Myocyte (in vitro differentiated cells): ENCODE results near the gene PLCB1. TPM values are rescaled to one million over a fixed set of nuclear protein-coding genes. Genes with fewer than 3 reads are reported as not detected.

Experiments
- DNase-seq: peaks from one replicate; pipeline ENCODE4 v3.0.0-alpha.2; 2012; ENCODE audit warnings: low read depth
- total RNA-seq: library from RNA; depleted of rRNA; stranded (reverse); fragments of >200 nt; gene quantifications from 2 replicates; pipeline ENCODE4 v1.2.3, GENCODE V29; 2014

Gene PLCB1
- total RNA-seq, 1 donor from 2014 or later, result 0.29 TPM

DNA sequence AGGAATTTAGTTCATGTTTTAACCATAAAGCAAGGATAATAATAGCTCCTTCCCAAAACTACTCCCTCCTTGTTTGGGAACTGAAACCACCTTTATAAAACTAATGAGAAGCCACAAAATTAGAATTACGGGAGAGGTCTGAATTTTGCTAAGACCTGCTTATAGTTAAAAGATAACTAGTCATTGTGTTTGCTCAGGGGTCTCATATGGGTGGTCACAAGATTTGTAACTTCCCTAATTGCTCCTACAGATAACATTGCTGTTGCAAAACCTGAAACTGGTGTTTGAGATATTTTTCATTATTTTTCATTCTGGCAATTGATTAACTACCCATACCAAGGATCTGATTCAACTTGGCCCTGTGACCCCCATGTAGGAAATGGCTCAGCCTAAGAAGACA is 782.4 kb downstream of the PLCB1 start:
- DNase-seq, result no peak

DNA sequence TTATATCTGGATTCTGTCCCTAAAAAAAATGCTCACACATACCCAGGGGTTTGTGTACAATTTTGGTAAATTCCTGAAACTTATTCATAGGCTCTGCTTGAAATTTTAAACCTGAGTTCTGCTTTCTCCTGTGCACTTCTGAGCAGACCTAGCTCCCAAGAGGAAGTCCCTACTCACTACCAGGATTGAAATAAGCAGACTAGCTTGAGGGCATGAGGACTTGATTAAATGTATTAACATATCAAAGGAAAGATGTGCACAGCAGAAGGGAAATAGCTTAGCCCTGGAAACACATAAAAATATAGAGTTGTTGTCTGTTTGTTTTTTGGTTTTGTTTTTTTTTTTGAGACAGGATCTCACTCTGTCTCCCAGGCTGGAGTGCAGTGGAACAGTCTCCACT is 785.0 kb downstream of the PLCB1 start:
- DNase-seq, result no peak

DNA sequence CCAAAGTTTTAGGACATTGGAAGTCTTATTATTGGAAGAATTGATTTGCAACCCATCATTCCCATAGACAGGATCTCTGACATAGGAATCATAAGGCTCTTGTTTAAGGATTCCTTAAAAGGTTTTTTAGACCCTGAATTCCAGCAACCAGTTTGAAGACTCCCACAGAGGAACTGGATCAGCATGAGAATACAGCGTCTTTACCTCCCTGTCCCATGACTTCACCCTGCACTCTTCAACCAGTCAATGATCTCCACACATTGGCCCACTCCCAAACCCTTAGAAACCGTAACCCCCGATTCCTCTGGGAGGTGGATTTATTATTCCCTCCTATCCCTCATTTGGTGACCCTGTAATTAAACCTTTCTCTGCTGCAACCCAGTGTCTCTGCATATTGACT is 786.1 kb downstream of the PLCB1 start:
- no peak for DNase-seq

DNA sequence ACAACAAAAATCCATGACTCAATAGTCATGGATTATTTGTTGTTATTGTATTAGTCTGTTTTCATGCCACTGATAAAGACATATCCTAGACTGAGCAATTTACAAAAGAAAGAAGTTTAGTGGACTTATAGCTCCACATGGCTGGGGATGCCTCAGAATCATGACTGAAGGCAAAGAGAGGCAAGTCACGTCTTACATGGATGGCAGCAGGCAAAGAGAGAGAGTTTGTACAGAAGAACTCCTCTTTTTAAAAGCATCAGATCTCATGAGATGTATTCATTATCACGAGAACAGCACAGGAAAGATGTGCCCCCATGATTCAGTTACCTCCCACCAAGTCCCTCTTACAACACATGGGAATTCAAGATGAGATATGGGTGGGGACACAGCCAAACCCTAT is 792.5 kb downstream of the PLCB1 start:
- DNase-seq, result no peak

DNA sequence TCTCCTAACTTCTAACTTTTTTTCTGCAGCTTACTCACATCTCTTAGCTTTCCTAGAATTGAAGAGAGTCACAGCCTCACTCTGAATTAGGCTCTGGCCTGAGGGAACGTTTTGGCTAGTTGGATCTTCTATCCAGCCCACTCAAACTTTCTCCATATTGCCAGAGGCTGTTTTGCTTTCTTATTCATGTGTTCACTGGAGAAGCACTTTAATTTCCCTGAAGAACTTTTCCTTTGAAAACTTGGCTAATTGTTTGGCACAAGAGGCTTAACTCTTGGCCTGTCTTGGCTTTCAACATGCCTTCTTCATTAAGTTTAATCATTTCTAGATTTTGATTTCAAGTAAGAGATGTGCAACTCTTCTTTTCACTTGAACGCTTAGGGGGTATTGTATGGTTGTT is 798.7 kb downstream of the PLCB1 start:
- no peak for DNase-seq

DNA sequence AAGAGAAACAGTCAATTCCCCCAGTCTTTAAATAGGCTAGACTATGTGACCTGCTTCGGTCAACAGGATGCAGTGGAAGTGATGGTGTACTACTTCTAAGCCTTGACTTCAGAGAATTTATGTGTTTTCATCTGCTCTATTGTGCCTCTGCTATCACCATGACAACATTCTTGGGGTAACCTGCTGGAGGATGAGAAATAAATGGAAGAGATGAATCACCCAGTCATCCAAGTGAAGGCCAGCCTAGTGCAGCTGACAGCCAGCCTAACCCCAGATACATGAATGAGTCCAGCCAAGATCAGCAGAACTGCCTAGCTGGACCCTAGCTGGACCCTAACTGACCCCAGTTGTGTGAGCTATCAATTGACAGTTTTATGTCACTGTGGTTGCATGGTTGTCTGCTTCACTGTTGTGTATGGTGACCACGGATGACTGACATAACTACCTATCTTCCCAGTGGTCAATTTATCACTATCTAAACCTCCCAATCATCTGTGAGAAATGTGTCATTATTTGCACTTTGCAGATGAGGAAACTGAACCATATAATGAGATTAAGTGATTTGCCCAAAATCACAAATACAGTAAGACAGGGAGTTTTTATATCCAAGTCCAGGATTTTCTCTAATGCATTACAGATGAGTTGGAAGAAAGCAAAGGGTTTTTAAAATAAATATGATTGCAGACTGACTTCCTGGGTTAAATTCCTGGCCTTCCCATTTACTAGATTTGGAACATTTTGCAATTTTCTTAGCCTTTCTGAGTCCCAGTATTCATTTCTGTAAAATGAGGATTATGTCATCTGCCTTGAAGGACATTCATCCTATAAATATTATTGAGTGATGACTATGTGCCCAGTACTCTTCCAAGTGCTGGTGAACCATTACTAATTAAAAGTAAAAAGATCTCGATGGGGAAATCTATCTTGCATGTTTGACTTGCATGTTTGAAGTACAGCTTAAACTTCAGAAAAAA is 800.4 kb downstream of the PLCB1 start:
- peak; percentile 28 for DNase-seq

DNA sequence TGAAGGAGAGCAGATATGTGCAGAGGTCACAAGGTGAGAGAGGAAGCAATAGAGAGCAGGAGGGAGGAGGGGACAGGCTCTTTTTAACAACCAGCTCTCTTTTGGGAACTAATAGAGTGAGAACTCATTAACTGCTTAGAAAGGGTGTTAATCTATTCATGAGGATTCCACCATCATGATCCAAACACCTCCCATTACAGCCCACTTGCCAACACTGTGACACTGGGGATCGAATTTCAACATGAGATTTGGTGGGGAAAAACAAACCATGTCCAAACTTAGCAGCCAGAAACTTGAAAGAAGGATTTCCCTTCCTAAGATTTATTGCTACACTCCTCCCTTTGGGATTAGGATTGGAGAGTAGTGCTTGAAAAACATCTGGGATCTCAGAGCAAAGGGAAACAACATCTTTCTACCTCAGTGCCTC is 801.3 kb downstream of the PLCB1 start:
- peak; percentile 28 for DNase-seq

DNA sequence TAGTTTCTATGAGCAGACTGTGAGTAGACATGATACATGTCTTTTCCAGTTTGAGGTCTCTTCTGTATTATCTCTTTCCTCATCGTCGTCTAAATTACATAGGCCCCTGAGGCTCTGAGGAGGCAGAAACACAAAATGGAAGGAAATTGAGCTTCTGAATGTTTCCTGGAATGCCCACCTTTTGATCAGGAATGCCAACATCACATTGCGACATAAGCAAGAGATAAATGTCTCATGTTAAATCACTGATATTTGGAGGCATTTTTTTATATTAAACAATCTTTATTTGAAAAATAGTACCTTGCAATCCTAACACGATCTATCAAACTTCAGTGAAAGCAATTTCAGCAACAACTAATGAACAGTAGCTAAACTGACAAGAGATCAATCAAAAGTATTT is 802.3 kb downstream of the PLCB1 start:
- no peak for DNase-seq

Other genes with a start within 250 kb of the PLCB1 start
- gene HAO1, start 191.8 kb upstream of the PLCB1 start, total RNA-seq, result not detected in 2 replicates
- gene TMX4, start 112.5 kb upstream of the PLCB1 start, total RNA-seq, result 22.6 and 24.8 TPM in 2 replicates